Uterus (tissue), 4 donors: ENCODE results near the gene CDK5RAP3. TPM values are rescaled to one million over a fixed set of nuclear protein-coding genes. Genes with fewer than 3 reads are reported as not detected.
"Not testable (repeated sequence)": the region's sequence is repeated elsewhere in the genome, so short reads cannot be mapped to it uniquely, and the experiment has no call there.

Source experiments
- DNase-seq, 2 donors: peaks; one replicate each; pipeline ENCODE4 v3.0.0-alpha.2; 2019 to 2020
- H3K27ac ChIP-seq, 2 donors: fragments of 200-600 bp; sonication (generic); 1 replicate in 1 of 2; 2 replicates in 1 of 2; pipeline ENCODE4 v1.5.1; 2016 to 2018
- H3K27me3 ChIP-seq, 2 donors: fragments of 200-600 bp; sonication (generic); one replicate each; pipeline ENCODE4 v1.5.1; 2018 to 2019; ENCODE audit warnings: control low read depth in 1 of 2
- H3K36me3 ChIP-seq, 2 donors: fragments of 200-600 bp; sonication (generic); one replicate each; pipeline ENCODE4 v1.5.1; 2019; ENCODE audit warnings: control low read depth in 1 of 2
- H3K4me1 ChIP-seq, 2 donors: fragments of 200-600 bp; sonication (generic); one replicate each; pipeline ENCODE4 v1.5.1; 2018 to 2019; ENCODE audit warnings: control low read depth in 1 of 2
- H3K4me3 ChIP-seq, 2 donors: fragments of 200-600 bp; sonication (generic); 1 replicate in 1 of 2; 2 replicates in 1 of 2; pipeline ENCODE4 v1.5.1; 2018 to 2019; ENCODE audit warnings: mild to moderate bottlenecking in 1 of 2
- H3K9me3 ChIP-seq, 2 donors: fragments of 200-600 bp; sonication (generic); one replicate each; pipeline ENCODE4 v1.5.1; 2019; ENCODE audit warnings: control low read depth in 1 of 2
- POLR2A ChIP-seq, 2 donors: fragments of 450-650 bp; IDR thresholded peaks; one replicate each; pipeline ENCODE4 v1.6.1; 2016; ENCODE audit warnings: antibody characterized with exemption in 2 of 2, mild to moderate bottlenecking in 1 of 2, moderate library complexity in 1 of 2
- intact Hi-C: fragments of 100-400 bp; cut with DNase I; formaldehyde crosslinking; loops from one replicate; pipeline ENCODE4 v1.15.1; 2023; ENCODE audit warnings: low total_unique reads
- total RNA-seq, 4 donors: library from RNA; depleted of rRNA in 3 of 4; stranded (reverse); fragments of >200 nt in 3 of 4; gene quantifications; one replicate each; pipeline versions ENCODE4 v1.1.0 to v1.2.4, GENCODE V29; 2014 to 2023
- TF ChIP-seq, protein P1 (sequence below), 4 experiments: fragments of 200-600 bp in 2 of 4; fragments of 450-650 bp in 2 of 4; sonication (generic) in 2 of 4; IDR thresholded peaks; one replicate each; pipeline ENCODE4 v1.5.1; 2016 to 2019; ENCODE audit warnings: antibody characterized with exemption in 4 of 4, mild to moderate bottlenecking in 2 of 4, moderate library complexity in 1 of 4
- donor health status: DM: yes; HTN: yes; CAD: no.

The CDK5RAP3 gene
- total RNA-seq, 4 donors from 2014 or later: 118 to 180 (median 146) TPM

DNA sequence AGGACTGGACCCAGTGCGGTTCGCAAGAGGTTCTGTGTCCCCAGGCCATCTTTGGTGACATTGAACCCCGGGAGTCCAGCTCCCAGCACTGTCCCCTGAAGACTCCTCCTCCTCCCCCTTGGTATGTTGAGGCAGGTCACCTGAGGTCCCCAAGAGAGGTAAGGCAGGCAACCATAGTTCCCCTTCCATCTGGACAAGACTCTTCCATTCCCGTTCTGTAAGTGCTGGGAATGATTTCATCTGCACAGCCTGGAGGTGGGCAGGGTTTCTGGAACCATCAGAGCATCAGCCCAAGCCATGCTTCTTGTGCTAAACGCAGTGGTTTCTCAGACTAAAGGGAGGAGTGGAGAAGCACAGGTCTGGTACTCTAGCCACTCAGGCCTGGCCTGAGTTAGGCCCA lies 41.7 kb downstream of the CDK5RAP3 start:
- H3K4me3 ChIP-seq: no peak overlapping the region

DNA sequence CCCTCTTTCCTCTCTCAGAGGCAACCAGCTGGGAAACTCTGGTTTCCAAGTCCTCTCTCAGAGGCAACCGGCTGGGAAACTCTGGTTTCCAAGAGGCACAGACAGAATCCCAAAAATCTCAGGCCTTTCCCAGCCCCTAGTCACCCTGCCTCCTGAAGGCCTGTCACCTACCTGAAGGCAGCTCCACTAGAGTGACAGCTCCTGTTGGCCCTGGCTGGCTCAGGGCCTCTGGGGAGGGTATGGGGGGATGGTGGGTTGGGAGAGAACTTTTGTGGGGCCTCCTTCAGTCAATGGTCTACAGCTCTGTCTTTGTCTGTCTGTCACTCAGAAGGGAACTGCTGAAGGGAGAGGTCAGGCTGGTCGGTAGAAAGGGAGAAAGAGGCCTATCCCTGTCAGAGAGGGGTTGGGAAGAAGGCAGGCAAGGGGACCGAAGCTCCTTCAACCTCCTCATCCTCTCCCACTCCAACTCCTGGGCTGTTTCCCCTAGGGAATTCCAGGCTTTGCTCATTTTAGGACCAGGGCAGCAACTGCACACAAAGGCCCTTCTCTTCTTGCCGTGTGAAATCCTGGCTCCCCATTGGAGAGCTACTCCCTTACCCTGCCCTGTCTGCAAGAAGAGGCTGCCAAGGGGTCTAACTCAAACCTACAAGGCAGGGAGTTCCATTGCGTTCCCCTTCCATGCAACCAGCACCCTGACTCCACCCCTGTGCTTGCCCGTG lies 43.1 kb downstream of the CDK5RAP3 start:
- no peaks in the 10 kb centered on the region for H3K36me3 ChIP-seq
- TF ChIP-seq, protein P1, sequence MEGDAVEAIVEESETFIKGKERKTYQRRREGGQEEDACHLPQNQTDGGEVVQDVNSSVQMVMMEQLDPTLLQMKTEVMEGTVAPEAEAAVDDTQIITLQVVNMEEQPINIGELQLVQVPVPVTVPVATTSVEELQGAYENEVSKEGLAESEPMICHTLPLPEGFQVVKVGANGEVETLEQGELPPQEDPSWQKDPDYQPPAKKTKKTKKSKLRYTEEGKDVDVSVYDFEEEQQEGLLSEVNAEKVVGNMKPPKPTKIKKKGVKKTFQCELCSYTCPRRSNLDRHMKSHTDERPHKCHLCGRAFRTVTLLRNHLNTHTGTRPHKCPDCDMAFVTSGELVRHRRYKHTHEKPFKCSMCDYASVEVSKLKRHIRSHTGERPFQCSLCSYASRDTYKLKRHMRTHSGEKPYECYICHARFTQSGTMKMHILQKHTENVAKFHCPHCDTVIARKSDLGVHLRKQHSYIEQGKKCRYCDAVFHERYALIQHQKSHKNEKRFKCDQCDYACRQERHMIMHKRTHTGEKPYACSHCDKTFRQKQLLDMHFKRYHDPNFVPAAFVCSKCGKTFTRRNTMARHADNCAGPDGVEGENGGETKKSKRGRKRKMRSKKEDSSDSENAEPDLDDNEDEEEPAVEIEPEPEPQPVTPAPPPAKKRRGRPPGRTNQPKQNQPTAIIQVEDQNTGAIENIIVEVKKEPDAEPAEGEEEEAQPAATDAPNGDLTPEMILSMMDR (IDR thresholded peaks at IDR 0.05): no peak
- TF ChIP-seq POLR2A (IDR thresholded peaks at IDR 0.05): no peak
- peaks cover 0 to 6% of the 10 kb centered on the region in 2 donors for H3K4me1 ChIP-seq
- peaks cover 6 to 11% of the 10 kb centered on the region in 2 donors for H3K27me3 ChIP-seq
- DNase-seq: no peak
- intact Hi-C loops: no loop called here
- H3K4me3 ChIP-seq: no peak overlapping the region
- H3K9me3 ChIP-seq: no peaks in the 10 kb centered on the region
- no peak overlapping the region for H3K27ac ChIP-seq

More for the DNA sequence above, 41.7 kb downstream of the CDK5RAP3 start:
- peaks cover 0 to 6% of the 10 kb centered on the region in 2 donors for H3K4me1 ChIP-seq
- intact Hi-C loops: no loop called here
- no peaks in the 10 kb centered on the region for H3K36me3 ChIP-seq
- TF ChIP-seq, protein P1 (IDR thresholded peaks at IDR 0.05): no peak
- TF ChIP-seq POLR2A (IDR thresholded peaks at IDR 0.05): no peak
- peaks cover 6 to 11% of the 10 kb centered on the region in 2 donors for H3K27me3 ChIP-seq
- H3K9me3 ChIP-seq: no peaks in the 10 kb centered on the region
- no peak overlapping the region for H3K27ac ChIP-seq
- DNase-seq: no peak

- Histone ChIP-seq H3K4me1 (peaks cover 0 to 6% of the 10 kb centered on the region in 2 donors), H3K36me3 (no peaks in the 10 kb centered on the region), H3K9me3 (no peaks in the 10 kb centered on the region), H3K4me3 (no peak overlapping the region), H3K27ac (no peak overlapping the region), H3K27me3 (peaks cover 6 to 11% of the 10 kb centered on the region in 2 donors)
- intact Hi-C loops: no loop called here
- no peak for TF ChIP-seq POLR2A (IDR thresholded peaks at IDR 0.05)
- TF ChIP-seq, protein P1 (IDR thresholded peaks at IDR 0.05): no peak
- no peak for DNase-seq
Observed at GRCh38 chr17:48014595-48015111, 43.7 kb downstream of the CDK5RAP3 start.

DNA sequence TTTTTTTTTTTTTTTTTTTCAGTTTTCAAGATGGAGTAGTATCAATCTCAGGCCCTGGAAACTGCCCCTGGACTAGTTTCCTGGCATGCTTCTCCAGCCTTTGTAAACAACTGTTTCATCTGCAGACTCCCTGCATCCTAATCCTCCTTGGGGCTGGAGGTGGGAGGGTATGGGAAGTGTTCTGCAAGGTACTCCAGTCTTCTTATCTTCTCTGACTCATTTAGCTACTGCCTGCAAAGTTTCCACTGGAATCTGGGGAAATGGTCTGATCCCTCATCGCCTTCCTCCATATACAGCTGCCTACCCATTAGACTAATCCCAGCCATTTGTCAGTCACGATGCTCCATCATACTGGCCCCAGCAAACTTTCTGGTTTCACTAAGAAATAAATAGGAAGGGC lies 45.2 kb downstream of the CDK5RAP3 start:
- intact Hi-C loops: no loop called here
- no peaks in the 10 kb centered on the region for H3K36me3 ChIP-seq
- no peak overlapping the region for H3K4me3 ChIP-seq
- TF ChIP-seq POLR2A (IDR thresholded peaks at IDR 0.05): no peak
- TF ChIP-seq, protein P1 (IDR thresholded peaks at IDR 0.05): no peak
- DNase-seq: no peak
- H3K27me3 ChIP-seq: peaks cover 4 to 6% of the 10 kb centered on the region in 2 donors
- H3K4me1 ChIP-seq: peaks cover 0 to 6% of the 10 kb centered on the region in 2 donors
- no peak overlapping the region for H3K27ac ChIP-seq
- H3K9me3 ChIP-seq: no peaks in the 10 kb centered on the region

DNA sequence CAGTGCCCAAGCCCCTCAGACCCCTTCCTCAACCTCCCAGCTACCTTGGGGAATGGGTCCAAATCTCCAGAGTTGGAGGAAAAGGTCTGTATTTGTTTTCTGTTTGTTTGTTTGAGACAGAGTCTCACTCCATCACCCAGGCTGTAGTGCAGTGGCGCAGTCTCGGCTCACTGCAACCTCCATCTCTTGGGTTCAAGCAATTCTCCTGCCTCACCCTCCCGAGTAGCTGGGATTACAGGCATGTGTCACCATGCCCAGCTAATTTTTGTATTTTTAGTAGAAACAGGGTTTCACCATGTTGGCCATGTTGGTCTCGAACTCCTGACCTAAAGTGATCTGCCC lies 46.9 kb downstream of the CDK5RAP3 start:
- H3K27ac ChIP-seq, H3K4me3 ChIP-seq, H3K9me3 ChIP-seq, H3K4me1 ChIP-seq, DNase-seq, H3K36me3 ChIP-seq, H3K27me3 ChIP-seq, intact Hi-C loops: not testable (repeated sequence)
